Smooth muscle cell (in vitro differentiated cells): ENCODE results near the gene ARL9. TPM values are rescaled to one million over a fixed set of nuclear protein-coding genes. Genes with fewer than 3 reads are reported as not detected.

ENCODE experiments used
- DNase-seq: peaks from one replicate; lab custom pipeline; 2025; ENCODE audit not compliant: unreplicated experiment; lab: John Stamatoyannopoulos, UW
- H2AFZ ChIP-seq: fragments of 200-600 bp; sonication (generic); 2 replicates; pipeline ENCODE4 v1.6.0; 2016; ENCODE audit warnings: antibody characterized with exemption, low read depth, mild to moderate bottlenecking
- H3F3A ChIP-seq: fragments of 200-600 bp; sonication (generic); 2 replicates; pipeline ENCODE4 v1.6.0; 2017; ENCODE audit warnings: antibody characterized with exemption, low read depth
- H3K27ac ChIP-seq: fragments of 200-600 bp; sonication (generic); 2 replicates; pipeline ENCODE4 v1.5.1; 2016; ENCODE audit warnings: low read depth, mild to moderate bottlenecking
- H3K27me3 ChIP-seq: fragments of 200-600 bp; sonication (generic); 2 replicates; pipeline ENCODE4 v1.6.1; 2016; ENCODE audit warnings: low read depth, mild to moderate bottlenecking
- H3K36me3 ChIP-seq: fragments of 200-600 bp; sonication (generic); 2 replicates; pipeline ENCODE4 v1.5.1; 2016; ENCODE audit warnings: low read depth
- H3K4me1 ChIP-seq: fragments of 200-600 bp; sonication (generic); 2 replicates; pipeline ENCODE4 v1.5.1; 2016; ENCODE audit warnings: low read depth
- H3K4me2 ChIP-seq: fragments of 200-600 bp; sonication (generic); 2 replicates; pipeline ENCODE4 v1.6.0; 2016; ENCODE audit warnings: mild to moderate bottlenecking
- H3K4me3 ChIP-seq: fragments of 200-600 bp; sonication (generic); 2 replicates; pipeline ENCODE4 v1.5.1; 2016; ENCODE audit warnings: mild to moderate bottlenecking
- H3K79me2 ChIP-seq: fragments of 200-600 bp; sonication (generic); 2 replicates; pipeline ENCODE4 v1.6.0; 2016; ENCODE audit warnings: low read depth, mild to moderate bottlenecking
- H3K9ac ChIP-seq: fragments of 200-600 bp; sonication (generic); 2 replicates; pipeline ENCODE4 v1.6.0; 2016; ENCODE audit warnings: low read depth
- H3K9me3 ChIP-seq: fragments of 200-600 bp; sonication (generic); replicated peaks from 2 replicates; pipeline ENCODE4 v1.5.1; 2016; ENCODE audit warnings: low read depth
- H4K20me1 ChIP-seq: fragments of 200-600 bp; sonication (generic); 2 replicates; pipeline ENCODE4 v1.6.0; 2016; ENCODE audit warnings: low read depth
- CTCF ChIP-seq: fragments of 200-600 bp; sonication (generic); IDR thresholded peaks from 2 replicates; pipeline ENCODE4 v1.5.1; 2017; ENCODE audit warnings: borderline replicate concordance, mild to moderate bottlenecking, antibody characterized with exemption; ENCODE audit not compliant: insufficient read depth, poor library complexity, severe bottlenecking
- WGBS: methylation state at CpG from one replicate; pipeline ENCODE4 v1.1.7; 2016; ENCODE audit warnings: low lambda C conversion rate; 5-methylcytosine and 5-hydroxymethylcytosine counted together
- polyA plus RNA-seq: library from polyadenylated mRNA; unstranded; fragments of >200 nt; fragmentation: Nextera tagmentation; extraction: Ambion mirVana; gene quantifications from 2 replicates; pipeline ENCODE4 v1.2.1, GENCODE V29; 2016
- total RNA-seq: library from RNA; depleted of rRNA; stranded (reverse); fragments of >200 nt; gene quantifications from 2 replicates; pipeline ENCODE4 v1.2.3, GENCODE V29; 2014

Gene ARL9
- total and polyA plus RNA-seq, 2 experiments from 2014 or later: 0.27 to 1.2 TPM

- Histone ChIP-seq H3K4me1 (no peaks in the 10 kb centered on the region), H2AFZ (no peak overlapping the region), H3K36me3 (no peaks in the 10 kb centered on the region), H3K9ac (no peak overlapping the region), H3K27me3 (no peaks in the 10 kb centered on the region), H3K79me2 (no peaks in the 10 kb centered on the region), H3K4me2 (no peak overlapping the region), H3F3A (no peaks in the 10 kb centered on the region), H3K9me3 (no peaks in the 10 kb centered on the region), H3K27ac (peak overlapping the region; percentile 56), H4K20me1 (no peaks in the 10 kb centered on the region), H3K4me3 (no peak overlapping the region)
- DNase-seq: no peak
- no peak for TF ChIP-seq CTCF
- WGBS: 27% methylated on average over 4 of the region's 4 CpGs
Measured at GRCh38 chr4:56570041-56570440, 64.5 kb downstream of the ARL9 start.

Other genes with a start within 250 kb of the ARL9 start
- gene AASDH, start 118.3 kb upstream of the ARL9 start, total RNA-seq: 11.3 and 16.5 TPM in 2 replicates
- gene AASDH, start 118.3 kb upstream of the ARL9 start, polyA plus RNA-seq: 7.7 and 10.2 TPM in 2 replicates
- gene PPAT, start 70.2 kb upstream of the ARL9 start, total RNA-seq: 26.0 and 26.8 TPM in 2 replicates
- gene PPAT, start 70.2 kb upstream of the ARL9 start, polyA plus RNA-seq: 11.6 and 12.3 TPM in 2 replicates
- gene PAICS, start 69.5 kb upstream of the ARL9 start, total RNA-seq: 68.9 and 71.6 TPM in 2 replicates
- gene PAICS, start 69.5 kb upstream of the ARL9 start, polyA plus RNA-seq: 58.7 and 62.4 TPM in 2 replicates
- gene SRP72, start 38.2 kb upstream of the ARL9 start, total RNA-seq: 90.0 and 99.7 TPM in 2 replicates
- gene SRP72, start 38.2 kb upstream of the ARL9 start, polyA plus RNA-seq: 113 TPM in 2 replicates
- 86.9 and 142 TPM in 2 replicates for gene HOPX, start 175.5 kb downstream of the ARL9 start, total RNA-seq
- 66.0 and 111 TPM in 2 replicates for gene HOPX, start 175.5 kb downstream of the ARL9 start, polyA plus RNA-seq